Parathyroid adenoma (tissue), 2 donors: ENCODE measurements around the gene TNPO1.

Experiments used
- H2AFZ ChIP-seq: fragments of 300-600 bp; sonication (generic); one replicate; pipeline ENCODE4 v1.7.0; 2017; ENCODE audit warnings: antibody characterized with exemption, mild to moderate bottlenecking
- H3K27ac ChIP-seq: fragments of 300-600 bp; sonication (generic); one replicate; pipeline ENCODE4 v1.7.0; 2017
- H3K27me3 ChIP-seq: fragments of 300-600 bp; sonication (generic); one replicate; pipeline ENCODE4 v1.7.0; 2017; ENCODE audit warnings: low read length; ENCODE audit not compliant: control insufficient read depth, insufficient read depth
- H3K36me3 ChIP-seq: fragments of 300-600 bp; sonication (generic); one replicate; pipeline ENCODE4 v1.7.0; 2017; ENCODE audit warnings: low read length; ENCODE audit not compliant: control insufficient read depth, insufficient read depth
- H3K4me1 ChIP-seq: fragments of 300-600 bp; sonication (generic); one replicate; pipeline ENCODE4 v1.7.0; 2017; ENCODE audit warnings: control low read depth
- H3K4me2 ChIP-seq: fragments of 300-600 bp; sonication (generic); one replicate; pipeline ENCODE4 v1.7.0; 2017; ENCODE audit warnings: low read length
- H3K4me3 ChIP-seq: fragments of 300-600 bp; sonication (generic); one replicate; pipeline ENCODE4 v1.7.0; 2017; ENCODE audit warnings: low read depth, low read length
- H3K79me2 ChIP-seq: fragments of 300-600 bp; sonication (generic); one replicate; pipeline ENCODE4 v1.7.0; 2017; ENCODE audit warnings: control low read depth
- H3K9ac ChIP-seq: fragments of 300-600 bp; sonication (generic); one replicate; pipeline ENCODE4 v1.7.0; 2017; ENCODE audit warnings: mild to moderate bottlenecking
- H3K9me3 ChIP-seq: fragments of 300-600 bp; sonication (generic); one replicate; pipeline ENCODE4 v1.7.0; 2017; ENCODE audit warnings: low read length; ENCODE audit not compliant: control insufficient read depth
- TF ChIP-seq, protein P1 (sequence below): fragments of 300-600 bp; sonication (generic); IDR thresholded peaks from one replicate; pipeline ENCODE4 v1.7.0; 2017; ENCODE audit warnings: antibody characterized with exemption, mild to moderate bottlenecking
- donor health status: primary hyperparathyroidism.

The TNPO1 gene

DNA sequence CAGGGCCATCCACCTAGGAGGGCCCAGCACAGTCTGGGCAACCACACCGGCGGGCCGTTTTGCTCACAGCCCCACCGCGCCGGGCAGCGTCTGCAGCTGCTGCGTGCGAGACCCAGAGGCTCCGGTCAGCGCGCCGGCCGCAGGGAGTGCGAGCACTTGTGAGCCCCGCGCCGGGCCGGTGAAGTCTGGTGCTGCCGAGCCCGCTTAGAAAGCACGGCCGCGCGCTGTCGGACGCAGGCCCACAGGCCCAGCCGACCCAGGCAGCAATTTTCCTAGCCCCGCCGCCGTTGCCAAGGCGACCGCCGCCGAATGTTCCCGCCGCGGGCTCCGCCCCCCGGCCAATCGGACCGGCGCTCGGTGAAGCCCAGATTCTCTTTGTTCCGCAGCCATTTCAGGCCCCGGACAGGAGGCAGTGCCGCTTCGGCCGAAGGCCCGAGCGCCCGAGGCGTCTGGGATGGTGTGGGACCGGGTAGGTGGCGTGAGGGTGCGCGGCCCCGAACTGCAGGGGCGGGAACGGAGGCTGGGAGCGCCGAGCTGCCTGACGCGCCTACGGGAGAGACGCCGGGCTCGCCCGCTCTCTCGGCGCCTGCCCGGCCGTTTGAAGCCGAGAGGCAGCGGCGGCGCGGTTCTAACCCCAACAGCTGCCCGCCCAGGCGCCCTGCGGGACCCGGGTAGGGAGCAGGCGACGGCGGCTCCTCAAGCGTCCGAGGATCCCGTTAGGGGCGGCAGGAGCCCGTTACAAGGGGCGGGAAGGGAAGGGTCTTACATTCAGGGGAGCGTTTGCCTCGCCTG lies at the start of gene TNPO1:
TSS of gene TNPO1 (plus strand) at position 378 of the 792 bp plus-strand sequence. CDS start at position 455, 77 bp downstream.
- H3K36me3 ChIP-seq, result no peaks in the 10 kb centered on the region
- TF ChIP-seq, protein P1, sequence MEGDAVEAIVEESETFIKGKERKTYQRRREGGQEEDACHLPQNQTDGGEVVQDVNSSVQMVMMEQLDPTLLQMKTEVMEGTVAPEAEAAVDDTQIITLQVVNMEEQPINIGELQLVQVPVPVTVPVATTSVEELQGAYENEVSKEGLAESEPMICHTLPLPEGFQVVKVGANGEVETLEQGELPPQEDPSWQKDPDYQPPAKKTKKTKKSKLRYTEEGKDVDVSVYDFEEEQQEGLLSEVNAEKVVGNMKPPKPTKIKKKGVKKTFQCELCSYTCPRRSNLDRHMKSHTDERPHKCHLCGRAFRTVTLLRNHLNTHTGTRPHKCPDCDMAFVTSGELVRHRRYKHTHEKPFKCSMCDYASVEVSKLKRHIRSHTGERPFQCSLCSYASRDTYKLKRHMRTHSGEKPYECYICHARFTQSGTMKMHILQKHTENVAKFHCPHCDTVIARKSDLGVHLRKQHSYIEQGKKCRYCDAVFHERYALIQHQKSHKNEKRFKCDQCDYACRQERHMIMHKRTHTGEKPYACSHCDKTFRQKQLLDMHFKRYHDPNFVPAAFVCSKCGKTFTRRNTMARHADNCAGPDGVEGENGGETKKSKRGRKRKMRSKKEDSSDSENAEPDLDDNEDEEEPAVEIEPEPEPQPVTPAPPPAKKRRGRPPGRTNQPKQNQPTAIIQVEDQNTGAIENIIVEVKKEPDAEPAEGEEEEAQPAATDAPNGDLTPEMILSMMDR, result peak; percentile 10
- peak within 1 kb of the TSS; percentile 79 for H3K9ac ChIP-seq
- peaks cover 29% of the 10 kb centered on the region for H3K79me2 ChIP-seq
- no peaks in the 10 kb centered on the region for H3K27me3 ChIP-seq
- H3K27ac ChIP-seq, result peak within 1 kb of the TSS; percentile 98
- H3K4me3 ChIP-seq, result peak within 1 kb of the TSS; percentile 70
- peak within 1 kb of the TSS; percentile 92 for H3K4me2 ChIP-seq
- H2AFZ ChIP-seq, result peak within 1 kb of the TSS; percentile 98
- H3K9me3 ChIP-seq, result no peaks in the 10 kb centered on the region
- peaks cover 9% of the 10 kb centered on the region for H3K4me1 ChIP-seq

DNA sequence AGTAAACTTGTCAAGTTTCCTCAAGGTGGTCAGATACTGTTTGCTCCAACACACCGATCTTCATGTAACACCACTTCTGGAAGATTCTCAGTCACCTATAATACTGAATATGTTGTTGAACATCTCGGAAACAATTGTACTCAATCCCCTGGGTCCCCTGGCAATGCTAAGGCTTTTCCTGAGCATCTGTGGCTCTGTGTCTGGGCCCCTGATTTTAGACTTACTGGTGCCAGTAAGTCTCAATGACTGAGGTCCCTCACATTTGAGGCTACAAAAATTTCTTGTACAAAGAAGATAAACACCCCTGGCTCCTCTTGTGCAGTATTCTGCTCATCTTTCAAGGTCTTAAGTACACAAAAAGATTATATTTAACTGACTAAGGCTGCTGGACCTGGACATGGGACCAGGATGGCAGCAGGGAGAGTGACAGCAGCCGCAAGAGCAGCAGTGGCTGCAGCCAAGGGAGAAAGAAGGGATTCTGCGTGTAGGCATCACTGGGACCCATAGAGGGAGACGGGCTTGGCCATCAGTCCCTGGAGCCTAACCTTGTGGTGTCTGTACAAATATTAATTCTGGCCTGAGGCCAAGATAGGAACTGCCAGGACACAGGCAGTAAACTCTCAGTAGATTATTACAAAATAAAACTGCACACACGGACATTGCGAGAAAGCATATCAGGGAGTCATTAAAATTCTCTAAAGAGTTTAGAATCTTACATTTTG lies 49.0 kb upstream of the TNPO1 start:
- Histone ChIP-seq H3K9ac (no peak overlapping the region), H3K27ac (no peak overlapping the region), H3K4me3 (no peak overlapping the region), H3K9me3 (no peaks in the 10 kb centered on the region), H3K27me3 (no peaks in the 10 kb centered on the region), H3K4me1 (peaks cover 6% of the 10 kb centered on the region), H2AFZ (no peak overlapping the region), H3K36me3 (no peaks in the 10 kb centered on the region), H3K4me2 (no peak overlapping the region), H3K79me2 (no peaks in the 10 kb centered on the region)
- TF ChIP-seq, protein P1, result no peak

DNA sequence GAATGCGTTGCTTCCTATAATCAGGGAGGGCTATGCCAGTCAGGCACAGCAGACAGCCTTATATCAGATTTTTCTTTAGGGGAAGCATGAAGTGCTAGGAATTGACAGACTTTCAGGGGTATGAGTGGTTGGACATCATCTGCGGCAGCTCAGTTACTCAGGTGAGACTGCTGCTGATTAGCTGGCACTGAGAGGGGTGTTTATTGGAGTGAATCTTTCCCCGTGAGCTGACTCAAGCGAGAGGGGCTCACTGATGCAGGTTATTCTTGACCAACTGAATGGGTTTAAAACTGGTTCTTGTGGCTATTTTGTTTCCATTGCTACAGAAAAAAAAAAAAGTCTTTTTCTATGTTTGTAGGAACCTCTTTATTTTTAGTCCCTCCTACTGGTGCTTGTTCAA lies 46.2 kb upstream of the TNPO1 start:
- Histone ChIP-seq H3K9ac (no peak overlapping the region), H3K27me3 (no peaks in the 10 kb centered on the region), H2AFZ (no peak overlapping the region), H3K36me3 (no peaks in the 10 kb centered on the region), H3K9me3 (no peaks in the 10 kb centered on the region), H3K4me1 (peaks cover 6% of the 10 kb centered on the region), H3K4me2 (no peak overlapping the region), H3K27ac (no peak overlapping the region), H3K4me3 (no peak overlapping the region), H3K79me2 (no peaks in the 10 kb centered on the region)
- TF ChIP-seq, protein P1, result no peak

DNA sequence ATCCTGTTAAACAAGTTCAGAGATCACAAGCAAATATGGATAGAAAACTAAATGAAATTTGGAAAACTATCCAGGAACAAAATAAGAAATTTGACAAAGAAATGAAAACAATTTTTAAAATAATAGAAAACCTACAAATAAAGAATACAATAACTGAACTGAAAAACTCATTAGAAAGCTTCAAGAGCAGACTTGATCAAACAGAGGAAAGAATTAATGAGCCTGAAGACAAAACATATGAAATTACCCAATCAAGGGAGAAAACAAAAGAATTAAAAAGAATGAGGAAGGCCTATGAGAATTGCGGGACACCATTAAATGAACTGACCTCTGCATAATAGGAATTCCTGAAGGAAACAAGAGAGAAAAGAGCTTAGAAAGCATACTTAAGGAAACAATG lies 39.8 kb upstream of the TNPO1 start:
- Histone ChIP-seq H3K9me3 (no peaks in the 10 kb centered on the region), H2AFZ (no peak overlapping the region), H3K4me3 (no peak overlapping the region), H3K79me2 (no peaks in the 10 kb centered on the region), H3K4me1 (no peaks in the 10 kb centered on the region), H3K4me2 (no peak overlapping the region), H3K27me3 (no peaks in the 10 kb centered on the region), H3K9ac (no peak overlapping the region), H3K27ac (no peak overlapping the region), H3K36me3 (no peaks in the 10 kb centered on the region)
- TF ChIP-seq, protein P1, result no peak
